Stimulated activated CD4-positive, alpha-beta T cell treated with anti-CD3 and anti-CD28 coated beads, TNF-alpha, amount 100 ng/mL, for 48 hours (primary cell): ENCODE data around the gene NSG2.

ENCODE experiments used
- DNase-seq, 3 donors: peaks; one replicate each; pipeline ENCODE4 v3.0.0-alpha.2; 2020; ENCODE audit warnings: low read depth in 3 of 3

NSG2 gene

GRCh38 chr5:174059247-174059646 lies 13.7 kb downstream of the NSG2 start:
- DNase-seq = no peak

- no peak for DNase-seq
Measured at GRCh38 chr5:174063082-174063756, 17.7 kb downstream of the NSG2 start.

- no peak for DNase-seq
Measured at GRCh38 chr5:174064171-174064570, 18.7 kb downstream of the NSG2 start.

- DNase-seq = no peak
Measured at GRCh38 chr5:174065528-174066197, 20.2 kb downstream of the NSG2 start.

GRCh38 chr5:174067499-174067898 lies 22.0 kb downstream of the NSG2 start:
- no peak for DNase-seq

GRCh38 chr5:174071484-174071883 lies 26.0 kb downstream of the NSG2 start:
- DNase-seq = no peak

GRCh38 chr5:174073122-174073660 lies 27.7 kb downstream of the NSG2 start:
- DNase-seq = no peak

- DNase-seq = no peak
Measured at GRCh38 chr5:174074369-174074768, 28.9 kb downstream of the NSG2 start.

- no peak for DNase-seq
Measured at GRCh38 chr5:174078416-174078815, 32.9 kb downstream of the NSG2 start.

- no peak for DNase-seq
Measured at GRCh38 chr5:174082286-174082685, 36.8 kb downstream of the NSG2 start.

GRCh38 chr5:174083056-174083827 lies 37.7 kb downstream of the NSG2 start:
- no peak for DNase-seq

- no peak for DNase-seq
Measured at GRCh38 chr5:174084691-174085154, 39.2 kb downstream of the NSG2 start.

- DNase-seq = no peak
Measured at GRCh38 chr5:174086751-174087150, 41.2 kb downstream of the NSG2 start.

GRCh38 chr5:174087783-174088182 lies 42.3 kb downstream of the NSG2 start:
- DNase-seq = no peak

GRCh38 chr5:174090129-174090528 lies 44.6 kb downstream of the NSG2 start:
- DNase-seq = no peak

GRCh38 chr5:174093123-174093522 lies 47.6 kb downstream of the NSG2 start:
- no peak for DNase-seq

GRCh38 chr5:174094857-174095606 lies 49.5 kb downstream of the NSG2 start:
- DNase-seq = no peak

- no peak for DNase-seq
Measured at GRCh38 chr5:174096619-174097018, 51.1 kb downstream of the NSG2 start.

- no peak for DNase-seq
Measured at GRCh38 chr5:174097486-174098185, 52.1 kb downstream of the NSG2 start.

GRCh38 chr5:174098694-174099093 lies 53.2 kb downstream of the NSG2 start:
- DNase-seq = no peak

- DNase-seq = no peak
Measured at GRCh38 chr5:174100490-174100889, 55.0 kb downstream of the NSG2 start.
